Liver (tissue), 9 donors: Measurements from ENCODE around the gene CHMP4A. TPM values are rescaled to one million over a fixed set of nuclear protein-coding genes. Genes with fewer than 3 reads are reported as not detected.

Experiments
- DNase-seq: peaks from one replicate; pipeline ENCODE4 v3.0.0-alpha.2; 2017; ENCODE audit warnings: low spot score
- H3K27ac ChIP-seq, 2 donors: one replicate each; pipeline ENCODE4 v1.7.0; 2013; ENCODE audit warnings: inconsistent platforms in 2 of 2, low read length in 2 of 2, control low read depth in 1 of 2, low read depth in 1 of 2, mild to moderate bottlenecking in 1 of 2
- H3K27me3 ChIP-seq, 4 donors: one replicate each; pipeline versions ENCODE4 v1.6.1 to v1.7.0; 2013; ENCODE audit warnings: low read length in 3 of 4, inconsistent platforms in 1 of 4, mild to moderate bottlenecking in 1 of 4, moderate library complexity in 1 of 4; ENCODE audit not compliant: control insufficient read depth in 4 of 4, insufficient read depth in 4 of 4
- H3K36me3 ChIP-seq, 4 donors: one replicate each; pipeline versions ENCODE4 v1.6.1 to v1.7.0; 2013; ENCODE audit warnings: low read length in 3 of 4, mild to moderate bottlenecking in 3 of 4, low read depth in 1 of 4, moderate library complexity in 1 of 4; ENCODE audit not compliant: control insufficient read depth in 4 of 4, insufficient read depth in 3 of 4
- H3K4me1 ChIP-seq, 4 donors: one replicate each; pipeline versions ENCODE4 v1.6.1 to v1.7.0; 2013; ENCODE audit warnings: low read length in 3 of 4, mild to moderate bottlenecking in 3 of 4, moderate library complexity in 1 of 4; ENCODE audit not compliant: control insufficient read depth in 4 of 4, insufficient read depth in 4 of 4
- H3K4me3 ChIP-seq, 3 donors: one replicate each; pipeline versions ENCODE4 v1.6.1 to v1.7.0; 2013; ENCODE audit warnings: low read length in 3 of 3, control low read depth in 1 of 3, low read depth in 1 of 3, mild to moderate bottlenecking in 1 of 3
- H3K9ac ChIP-seq, 2 donors: one replicate each; pipeline ENCODE4 v1.7.0; 2013; ENCODE audit warnings: low read length in 2 of 2, mild to moderate bottlenecking in 2 of 2, moderate library complexity in 2 of 2, control low read depth in 1 of 2, low read depth in 1 of 2
- H3K9me3 ChIP-seq, 4 donors: one replicate each; pipeline versions ENCODE4 v1.6.1 to v1.7.0; 2013; ENCODE audit warnings: low read length in 3 of 4; ENCODE audit not compliant: control insufficient read depth in 4 of 4
- ATF3 ChIP-seq: IDR thresholded peaks from 2 replicates; pipeline ENCODE4 v1.6.1; 2016; ENCODE audit warnings: antibody characterized with exemption
- EGR1 ChIP-seq, 2 donors: IDR thresholded peaks; 2 replicates each; pipeline ENCODE4 v1.6.1; 2016 to 2018; ENCODE audit warnings: antibody characterized with exemption in 2 of 2, low read depth in 2 of 2
- FOXA1 ChIP-seq: IDR thresholded peaks from 2 replicates; pipeline ENCODE4 v1.6.1; 2016; ENCODE audit warnings: antibody characterized with exemption
- FOXA2 ChIP-seq: IDR thresholded peaks from 2 replicates; pipeline ENCODE4 v1.6.1; 2016; ENCODE audit warnings: antibody characterized with exemption
- GABPA ChIP-seq, 2 donors: IDR thresholded peaks in 1 of 2; conservative IDR thresholded peaks in 1 of 2; 2 replicates each; pipeline ENCODE4 v1.6.1; 2016; ENCODE audit warnings: antibody characterized with exemption in 2 of 2, mild to moderate bottlenecking in 1 of 2, moderate library complexity in 1 of 2
- HNF4A ChIP-seq, 2 donors: conservative IDR thresholded peaks; 2 replicates each; pipeline ENCODE4 v1.6.1; 2016; ENCODE audit warnings: antibody characterized with exemption in 2 of 2, mild to moderate bottlenecking in 2 of 2
- HNF4G ChIP-seq: IDR thresholded peaks from 2 replicates; pipeline ENCODE4 v1.6.1; 2016; ENCODE audit warnings: antibody characterized with exemption
- JUND ChIP-seq, 2 donors: IDR thresholded peaks; 2 replicates each; pipeline ENCODE4 v1.6.1; 2016; ENCODE audit warnings: antibody characterized with exemption in 2 of 2
- MAX ChIP-seq: IDR thresholded peaks from 2 replicates; pipeline ENCODE4 v1.6.1; 2016; ENCODE audit warnings: antibody characterized with exemption
- NR2F2 ChIP-seq: IDR thresholded peaks from 2 replicates; pipeline ENCODE4 v1.6.1; 2016; ENCODE audit warnings: antibody characterized with exemption
- RAD21 ChIP-seq, 2 donors: IDR thresholded peaks; 2 replicates each; pipeline ENCODE4 v1.6.1; 2016; ENCODE audit warnings: antibody characterized with exemption in 2 of 2, mild to moderate bottlenecking in 2 of 2
- RXRA ChIP-seq, 2 donors: IDR thresholded peaks; 2 replicates each; pipeline ENCODE4 v1.6.1; 2017 to 2018; ENCODE audit warnings: antibody characterized with exemption in 2 of 2, mild to moderate bottlenecking in 1 of 2
- SP1 ChIP-seq: IDR thresholded peaks from 2 replicates; pipeline ENCODE4 v1.6.1; 2018; ENCODE audit warnings: antibody characterized with exemption, mild to moderate bottlenecking
- TAF1 ChIP-seq: conservative IDR thresholded peaks from 2 replicates; pipeline ENCODE4 v1.6.1; 2016; ENCODE audit warnings: antibody characterized with exemption, mild to moderate bottlenecking
- YY1 ChIP-seq: IDR thresholded peaks from 2 replicates; pipeline ENCODE4 v1.6.1; 2016; ENCODE audit warnings: antibody characterized with exemption, mild to moderate bottlenecking
- ZBTB33 ChIP-seq: IDR thresholded peaks from 2 replicates; pipeline ENCODE4 v1.6.1; 2016; ENCODE audit warnings: antibody characterized with exemption
- WGBS: extraction: QIAGEN DNeasy Blood & Tissue Kit; methylation state at CpG from one replicate; pipeline ENCODE4 v1.1.7; 2013; 5-methylcytosine and 5-hydroxymethylcytosine counted together
- polyA plus RNA-seq, 2 donors: library from polyadenylated mRNA; stranded (reverse) in 1 of 2; unstranded in 1 of 2; fragments of 200-250 nt in 1 of 2; fragments of >200 nt in 1 of 2; fragmentation: Nextera tagmentation in 1 of 2; extraction: Ambion mirVana in 1 of 2; gene quantifications; one replicate each; pipeline versions ENCODE4 v1.2.1 to v1.2.3, GENCODE V29; 2013 to 2015
- total RNA-seq, 2 donors: library from RNA; depleted of rRNA; stranded (reverse); fragments of >200 nt; gene quantifications; one replicate each; pipeline ENCODE4 v1.2.3, GENCODE V29; 2014
- TF ChIP-seq, protein P1 (sequence below): fragments of 150-350 bp; IDR thresholded peaks from 2 replicates; pipeline ENCODE4 v1.5.1; 2017; ENCODE audit warnings: improper control_type of control experiment, low read depth, low read length; ENCODE audit not compliant: missing input control
- TF ChIP-seq, protein P2 (sequence below): IDR thresholded peaks from 2 replicates; pipeline ENCODE4 v1.6.1; 2016; ENCODE audit warnings: antibody characterized with exemption, mild to moderate bottlenecking
- donor health status: healthy.
- donor health status: healthy.
- donor health status: healthy.
- donor health status: healthy.
- donor health status: healthy.

Gene CHMP4A
- total and polyA plus RNA-seq, 4 donors: 14.6 to 38.7 (median 28.0) TPM

DNA sequence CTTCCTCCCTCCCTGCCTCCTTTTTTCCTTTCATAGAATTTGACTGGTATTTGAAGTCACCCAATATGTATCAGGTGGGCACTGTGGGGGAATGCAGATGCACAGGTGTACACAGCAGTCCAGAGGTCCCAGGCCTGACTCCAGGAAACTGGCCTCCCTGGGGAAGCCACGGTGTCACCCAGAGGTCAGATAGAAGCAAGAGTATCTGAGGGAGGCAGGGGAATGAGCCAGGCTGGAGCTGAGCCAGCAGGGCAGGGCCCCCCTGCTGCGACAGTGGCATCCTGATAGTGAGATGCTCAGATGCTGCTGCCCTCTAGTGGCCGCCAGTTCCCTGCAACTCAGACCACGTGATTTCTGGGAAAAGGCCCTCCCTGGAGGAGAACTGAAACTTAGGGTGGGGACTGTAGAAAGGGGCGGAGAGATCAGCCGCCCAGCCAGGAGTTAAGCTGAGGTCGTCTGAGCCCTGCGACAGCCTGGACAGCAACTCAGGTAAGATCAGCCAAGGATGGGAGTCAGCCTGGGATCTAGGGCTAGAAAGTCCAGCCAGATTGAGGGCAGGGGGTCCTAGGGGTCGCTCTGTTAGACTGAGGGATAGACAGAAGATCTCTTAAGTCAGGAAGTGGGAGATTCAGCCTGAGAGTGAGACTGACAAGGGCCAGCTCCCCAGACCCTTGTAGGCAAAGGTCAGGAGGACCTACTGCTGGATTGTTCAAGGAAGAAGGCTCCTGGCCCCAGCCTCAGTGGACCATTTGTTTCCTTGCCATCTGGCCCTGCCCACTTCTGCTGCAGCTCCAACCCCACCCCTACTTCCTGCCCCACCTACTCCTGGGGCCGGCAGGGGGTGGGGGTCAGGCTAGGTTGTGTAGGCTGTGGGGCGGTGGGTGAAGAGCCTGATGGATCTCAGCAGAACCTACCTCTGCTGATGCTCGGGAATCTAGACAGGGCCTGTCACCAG, 52.2 kb downstream of the CHMP4A start, which contains the start of gene IRF9 (continued):
- TF ChIP-seq ZBTB33 (peak; percentile 80), HNF4A (conservative IDR thresholded peaks at IDR 0.05) (peak; percentile 73), RAD21 (IDR thresholded peaks at IDR 0.05) (peak; percentile 94 to 98), GABPA (IDR thresholded peaks at IDR 0.05 in 1 of 2, conservative IDR thresholded peaks at IDR 0.05 in 1 of 2) (peak in 1 of 2 donors; percentile 65), FOXA1 (peak; percentile 71), JUND (IDR thresholded peaks at IDR 0.05) (peak in 1 of 2 donors; percentile 69), MAX (peak; percentile 95), SP1 (peak; percentile 94)

DNA sequence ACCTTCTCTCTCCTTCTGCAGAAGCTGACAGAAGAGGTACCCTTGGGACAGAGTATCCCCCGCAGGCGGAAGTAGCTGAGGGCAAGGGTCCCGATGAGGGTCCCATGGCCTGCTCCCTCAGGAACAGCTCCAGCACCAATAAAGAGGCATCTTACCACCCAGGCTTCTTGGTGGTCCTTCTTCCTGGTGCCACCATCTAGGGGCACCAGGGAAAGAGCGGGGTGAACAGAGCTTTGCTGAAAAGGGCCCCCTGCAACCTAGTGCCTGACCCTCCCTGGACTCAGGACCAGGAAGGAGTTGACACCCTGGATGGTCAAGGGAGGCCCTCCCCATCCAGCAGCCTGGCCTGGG, 52.8 kb downstream of the CHMP4A start:
- peak overlapping the region; percentile 71 to 91 for H3K27ac ChIP-seq
- no peaks in the 10 kb centered on the region for H3K27me3 ChIP-seq
- H3K4me3 ChIP-seq: no peak overlapping the region
- peaks cover 8 to 35% (median 29%) of the 10 kb centered on the region in 4 donors for H3K4me1 ChIP-seq
- DNase-seq: no peak
- H3K9me3 ChIP-seq: no peaks in the 10 kb centered on the region
- H3K36me3 ChIP-seq: peaks cover 25 to 56% (median 43%) of the 10 kb centered on the region in 4 donors
- no peak overlapping the region for H3K9ac ChIP-seq
- WGBS: 94% methylated on average over 4 of the region's 4 CpGs
- TF ChIP-seq JUND (IDR thresholded peaks at IDR 0.05) (no peak), NR2F2 (no peak), YY1 (no peak), HNF4G (no peak), ZBTB33 (no peak), EGR1 (IDR thresholded peaks at IDR 0.05; ENCODE audit: low read depth in 2 of 2) (no peak), MAX (no peak), FOXA1 (no peak), RXRA (IDR thresholded peaks at IDR 0.05) (no peak), TAF1 (no peak), HNF4A (conservative IDR thresholded peaks at IDR 0.05) (no peak), RAD21 (IDR thresholded peaks at IDR 0.05) (no peak), FOXA2 (no peak), SP1 (no peak), GABPA (IDR thresholded peaks at IDR 0.05 in 1 of 2, conservative IDR thresholded peaks at IDR 0.05 in 1 of 2) (no peak), ATF3 (no peak)
- TF ChIP-seq, protein P1, sequence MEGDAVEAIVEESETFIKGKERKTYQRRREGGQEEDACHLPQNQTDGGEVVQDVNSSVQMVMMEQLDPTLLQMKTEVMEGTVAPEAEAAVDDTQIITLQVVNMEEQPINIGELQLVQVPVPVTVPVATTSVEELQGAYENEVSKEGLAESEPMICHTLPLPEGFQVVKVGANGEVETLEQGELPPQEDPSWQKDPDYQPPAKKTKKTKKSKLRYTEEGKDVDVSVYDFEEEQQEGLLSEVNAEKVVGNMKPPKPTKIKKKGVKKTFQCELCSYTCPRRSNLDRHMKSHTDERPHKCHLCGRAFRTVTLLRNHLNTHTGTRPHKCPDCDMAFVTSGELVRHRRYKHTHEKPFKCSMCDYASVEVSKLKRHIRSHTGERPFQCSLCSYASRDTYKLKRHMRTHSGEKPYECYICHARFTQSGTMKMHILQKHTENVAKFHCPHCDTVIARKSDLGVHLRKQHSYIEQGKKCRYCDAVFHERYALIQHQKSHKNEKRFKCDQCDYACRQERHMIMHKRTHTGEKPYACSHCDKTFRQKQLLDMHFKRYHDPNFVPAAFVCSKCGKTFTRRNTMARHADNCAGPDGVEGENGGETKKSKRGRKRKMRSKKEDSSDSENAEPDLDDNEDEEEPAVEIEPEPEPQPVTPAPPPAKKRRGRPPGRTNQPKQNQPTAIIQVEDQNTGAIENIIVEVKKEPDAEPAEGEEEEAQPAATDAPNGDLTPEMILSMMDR: no peak
- TF ChIP-seq, protein P2, sequence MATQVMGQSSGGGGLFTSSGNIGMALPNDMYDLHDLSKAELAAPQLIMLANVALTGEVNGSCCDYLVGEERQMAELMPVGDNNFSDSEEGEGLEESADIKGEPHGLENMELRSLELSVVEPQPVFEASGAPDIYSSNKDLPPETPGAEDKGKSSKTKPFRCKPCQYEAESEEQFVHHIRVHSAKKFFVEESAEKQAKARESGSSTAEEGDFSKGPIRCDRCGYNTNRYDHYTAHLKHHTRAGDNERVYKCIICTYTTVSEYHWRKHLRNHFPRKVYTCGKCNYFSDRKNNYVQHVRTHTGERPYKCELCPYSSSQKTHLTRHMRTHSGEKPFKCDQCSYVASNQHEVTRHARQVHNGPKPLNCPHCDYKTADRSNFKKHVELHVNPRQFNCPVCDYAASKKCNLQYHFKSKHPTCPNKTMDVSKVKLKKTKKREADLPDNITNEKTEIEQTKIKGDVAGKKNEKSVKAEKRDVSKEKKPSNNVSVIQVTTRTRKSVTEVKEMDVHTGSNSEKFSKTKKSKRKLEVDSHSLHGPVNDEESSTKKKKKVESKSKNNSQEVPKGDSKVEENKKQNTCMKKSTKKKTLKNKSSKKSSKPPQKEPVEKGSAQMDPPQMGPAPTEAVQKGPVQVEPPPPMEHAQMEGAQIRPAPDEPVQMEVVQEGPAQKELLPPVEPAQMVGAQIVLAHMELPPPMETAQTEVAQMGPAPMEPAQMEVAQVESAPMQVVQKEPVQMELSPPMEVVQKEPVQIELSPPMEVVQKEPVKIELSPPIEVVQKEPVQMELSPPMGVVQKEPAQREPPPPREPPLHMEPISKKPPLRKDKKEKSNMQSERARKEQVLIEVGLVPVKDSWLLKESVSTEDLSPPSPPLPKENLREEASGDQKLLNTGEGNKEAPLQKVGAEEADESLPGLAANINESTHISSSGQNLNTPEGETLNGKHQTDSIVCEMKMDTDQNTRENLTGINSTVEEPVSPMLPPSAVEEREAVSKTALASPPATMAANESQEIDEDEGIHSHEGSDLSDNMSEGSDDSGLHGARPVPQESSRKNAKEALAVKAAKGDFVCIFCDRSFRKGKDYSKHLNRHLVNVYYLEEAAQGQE: no peak
